Testis (tissue), 2 donors: Measurements from ENCODE around the gene GALNT8.

Experiments used
- CTCF ChIP-seq, 3 experiments: fragments of 450-650 bp in 2 of 3; fragments of 200-600 bp in 1 of 3; sonication (generic) in 1 of 3; IDR thresholded peaks; one replicate each; pipeline ENCODE4 v1.5.1; 2016 to 2019; ENCODE audit warnings: antibody characterized with exemption in 3 of 3, mild to moderate bottlenecking in 2 of 3, moderate library complexity in 1 of 3
- POLR2A ChIP-seq: fragments of 450-650 bp; IDR thresholded peaks from one replicate; pipeline ENCODE4 v1.6.1; 2017; ENCODE audit warnings: antibody characterized with exemption, mild to moderate bottlenecking, moderate library complexity

GRCh38 chr12:4789776-4790175 lies 69.6 kb downstream of the GALNT8 start:
- no peak for TF ChIP-seq CTCF (IDR thresholded peaks at IDR 0.05)
- TF ChIP-seq POLR2A = no peak
